ENCODE results near the gene GRID1. TPM values are rescaled to one million over a fixed set of nuclear protein-coding genes. Genes with fewer than 3 reads are reported as not detected.

The GRID1 gene
- total RNA-seq, 1 experiment from 2014 or later = 0.37 TPM

DNA sequence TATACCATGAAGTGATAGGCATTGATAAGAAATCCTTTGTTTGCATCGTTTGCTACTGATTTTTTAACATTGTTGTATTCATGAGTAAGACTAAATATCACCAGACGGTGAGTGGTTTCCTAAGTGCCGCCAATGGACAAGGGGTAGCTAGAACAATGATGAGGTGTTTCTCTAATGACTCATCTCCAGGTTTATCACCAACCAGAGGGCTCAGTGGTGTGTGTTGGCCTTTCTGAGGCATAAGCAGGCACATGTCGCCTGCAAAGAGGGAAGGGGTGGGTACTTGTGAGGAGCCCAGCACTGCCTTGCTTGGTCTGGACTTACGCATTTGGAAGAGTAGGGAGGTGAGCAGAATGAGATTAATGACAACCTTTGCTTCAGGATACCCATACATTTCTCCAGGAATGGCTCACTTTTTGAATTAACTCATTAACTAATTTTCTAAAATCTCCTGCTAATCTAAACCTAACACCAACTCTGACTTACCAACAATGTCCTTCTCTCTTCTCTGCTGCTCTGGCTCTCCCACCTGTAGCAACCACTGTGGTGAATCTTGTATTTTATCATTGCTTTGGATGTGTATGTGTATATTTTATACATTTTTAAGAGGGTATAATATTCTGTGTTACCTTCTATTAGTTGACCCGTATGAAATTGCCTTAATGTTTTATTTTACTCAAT lies 722.6 kb downstream of the GRID1 start:
- Mint-ChIP-seq H3K4me1 (peaks cover 4% of the 10 kb centered on the region; the same call in 1 of the 2 replicates), H3K36me3 (no peaks in the 10 kb centered on the region), H3K27ac (no peak overlapping the region), H3K9me3 (peaks cover 4% of the 10 kb centered on the region; the same call in 1 of the 2 replicates), H3K4me3 (no peak overlapping the region), H3K27me3 (ENCODE audit: low read depth) (no peaks in the 10 kb centered on the region)
- ATAC-seq = no peak
- TF ChIP-seq FOXK1 (CRISPR knock-in tag; IDR thresholded peaks at IDR 0.05) (no peak), NR3C1 (CRISPR knock-in tag; conservative IDR thresholded peaks at IDR 0.05; ENCODE audit: low read depth) (no peak)
- CTCF ChIA-PET = no interaction called here
- DNase-seq (ENCODE audit: low spot score) = no peak
- POLR2A ChIA-PET = no interaction called here

DNA sequence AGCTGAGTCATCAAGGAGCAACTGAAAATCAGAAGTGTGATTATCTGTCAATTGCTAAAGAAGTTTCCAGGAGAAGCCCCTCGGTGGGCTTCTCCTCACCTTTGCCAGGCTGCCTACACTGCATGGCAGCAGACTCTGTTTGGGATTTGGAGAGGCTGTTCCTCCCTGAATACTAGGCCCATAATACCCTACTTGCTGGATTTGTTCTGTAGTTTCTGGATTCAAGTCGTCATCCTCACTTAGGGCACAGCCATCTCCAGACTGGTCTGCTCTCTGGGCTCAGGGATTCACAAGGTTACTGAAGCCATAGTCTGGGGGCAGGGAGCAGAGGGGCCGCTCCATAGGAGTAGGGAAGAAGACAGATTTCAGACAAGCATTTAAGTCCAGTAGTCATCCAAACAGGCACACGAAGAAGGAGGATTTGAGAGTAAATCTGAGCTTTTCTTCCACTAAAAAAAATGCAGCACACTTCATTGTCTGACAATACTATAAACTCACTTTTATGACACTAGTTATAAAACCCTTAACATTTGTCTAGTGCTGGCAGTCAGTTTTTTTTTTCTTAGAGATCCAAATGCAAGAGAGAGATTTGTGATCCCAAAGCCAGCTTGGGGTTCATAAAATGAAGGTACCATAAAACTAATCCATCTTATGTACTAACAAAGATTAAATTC lies 723.3 kb downstream of the GRID1 start:
- ATAC-seq = no peak
- no peak for DNase-seq (ENCODE audit: low spot score)
- H3K36me3 Mint-ChIP-seq = no peaks in the 10 kb centered on the region
- peaks cover under 1% of the 10 kb centered on the region; the same call in 1 of the 2 replicates for H3K9me3 Mint-ChIP-seq
- TF ChIP-seq FOXK1 (CRISPR knock-in tag; IDR thresholded peaks at IDR 0.05) = no peak
- TF ChIP-seq, protein P1, sequence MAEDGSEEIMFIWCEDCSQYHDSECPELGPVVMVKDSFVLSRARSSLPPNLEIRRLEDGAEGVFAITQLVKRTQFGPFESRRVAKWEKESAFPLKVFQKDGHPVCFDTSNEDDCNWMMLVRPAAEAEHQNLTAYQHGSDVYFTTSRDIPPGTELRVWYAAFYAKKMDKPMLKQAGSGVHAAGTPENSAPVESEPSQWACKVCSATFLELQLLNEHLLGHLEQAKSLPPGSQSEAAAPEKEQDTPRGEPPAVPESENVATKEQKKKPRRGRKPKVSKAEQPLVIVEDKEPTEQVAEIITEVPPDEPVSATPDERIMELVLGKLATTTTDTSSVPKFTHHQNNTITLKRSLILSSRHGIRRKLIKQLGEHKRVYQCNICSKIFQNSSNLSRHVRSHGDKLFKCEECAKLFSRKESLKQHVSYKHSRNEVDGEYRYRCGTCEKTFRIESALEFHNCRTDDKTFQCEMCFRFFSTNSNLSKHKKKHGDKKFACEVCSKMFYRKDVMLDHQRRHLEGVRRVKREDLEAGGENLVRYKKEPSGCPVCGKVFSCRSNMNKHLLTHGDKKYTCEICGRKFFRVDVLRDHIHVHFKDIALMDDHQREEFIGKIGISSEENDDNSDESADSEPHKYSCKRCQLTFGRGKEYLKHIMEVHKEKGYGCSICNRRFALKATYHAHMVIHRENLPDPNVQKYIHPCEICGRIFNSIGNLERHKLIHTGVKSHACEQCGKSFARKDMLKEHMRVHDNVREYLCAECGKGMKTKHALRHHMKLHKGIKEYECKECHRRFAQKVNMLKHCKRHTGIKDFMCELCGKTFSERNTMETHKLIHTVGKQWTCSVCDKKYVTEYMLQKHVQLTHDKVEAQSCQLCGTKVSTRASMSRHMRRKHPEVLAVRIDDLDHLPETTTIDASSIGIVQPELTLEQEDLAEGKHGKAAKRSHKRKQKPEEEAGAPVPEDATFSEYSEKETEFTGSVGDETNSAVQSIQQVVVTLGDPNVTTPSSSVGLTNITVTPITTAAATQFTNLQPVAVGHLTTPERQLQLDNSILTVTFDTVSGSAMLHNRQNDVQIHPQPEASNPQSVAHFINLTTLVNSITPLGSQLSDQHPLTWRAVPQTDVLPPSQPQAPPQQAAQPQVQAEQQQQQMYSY (CRISPR knock-in tag; IDR thresholded peaks at IDR 0.05) = no peak
- TF ChIP-seq CREB1 (CRISPR knock-in tag; IDR thresholded peaks at IDR 0.05) = no peak
- TF ChIP-seq NR1H2 (CRISPR knock-in tag; IDR thresholded peaks at IDR 0.05) = no peak
- no peak for TF ChIP-seq CREM (CRISPR knock-in tag; IDR thresholded peaks at IDR 0.05)
- TF ChIP-seq PRRX2 (CRISPR knock-in tag; IDR thresholded peaks at IDR 0.05) = no peak
- TF ChIP-seq, protein P2, sequence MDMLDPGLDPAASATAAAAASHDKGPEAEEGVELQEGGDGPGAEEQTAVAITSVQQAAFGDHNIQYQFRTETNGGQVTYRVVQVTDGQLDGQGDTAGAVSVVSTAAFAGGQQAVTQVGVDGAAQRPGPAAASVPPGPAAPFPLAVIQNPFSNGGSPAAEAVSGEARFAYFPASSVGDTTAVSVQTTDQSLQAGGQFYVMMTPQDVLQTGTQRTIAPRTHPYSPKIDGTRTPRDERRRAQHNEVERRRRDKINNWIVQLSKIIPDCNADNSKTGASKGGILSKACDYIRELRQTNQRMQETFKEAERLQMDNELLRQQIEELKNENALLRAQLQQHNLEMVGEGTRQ (CRISPR knock-in tag; IDR thresholded peaks at IDR 0.05) = no peak
- TF ChIP-seq, protein P3, sequence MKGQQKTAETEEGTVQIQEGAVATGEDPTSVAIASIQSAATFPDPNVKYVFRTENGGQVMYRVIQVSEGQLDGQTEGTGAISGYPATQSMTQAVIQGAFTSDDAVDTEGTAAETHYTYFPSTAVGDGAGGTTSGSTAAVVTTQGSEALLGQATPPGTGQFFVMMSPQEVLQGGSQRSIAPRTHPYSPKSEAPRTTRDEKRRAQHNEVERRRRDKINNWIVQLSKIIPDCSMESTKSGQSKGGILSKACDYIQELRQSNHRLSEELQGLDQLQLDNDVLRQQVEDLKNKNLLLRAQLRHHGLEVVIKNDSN (CRISPR knock-in tag; IDR thresholded peaks at IDR 0.05) = no peak
- TF ChIP-seq, protein P4, sequence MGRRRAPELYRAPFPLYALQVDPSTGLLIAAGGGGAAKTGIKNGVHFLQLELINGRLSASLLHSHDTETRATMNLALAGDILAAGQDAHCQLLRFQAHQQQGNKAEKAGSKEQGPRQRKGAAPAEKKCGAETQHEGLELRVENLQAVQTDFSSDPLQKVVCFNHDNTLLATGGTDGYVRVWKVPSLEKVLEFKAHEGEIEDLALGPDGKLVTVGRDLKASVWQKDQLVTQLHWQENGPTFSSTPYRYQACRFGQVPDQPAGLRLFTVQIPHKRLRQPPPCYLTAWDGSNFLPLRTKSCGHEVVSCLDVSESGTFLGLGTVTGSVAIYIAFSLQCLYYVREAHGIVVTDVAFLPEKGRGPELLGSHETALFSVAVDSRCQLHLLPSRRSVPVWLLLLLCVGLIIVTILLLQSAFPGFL (CRISPR knock-in tag; IDR thresholded peaks at IDR 0.05; ENCODE audit: borderline replicate concordance) = no peak
- no peak for TF ChIP-seq GTF2I (CRISPR knock-in tag; conservative IDR thresholded peaks at IDR 0.05)
- TF ChIP-seq SMAD4 (CRISPR knock-in tag; IDR thresholded peaks at IDR 0.05) = no peak
- TF ChIP-seq, protein P5, sequence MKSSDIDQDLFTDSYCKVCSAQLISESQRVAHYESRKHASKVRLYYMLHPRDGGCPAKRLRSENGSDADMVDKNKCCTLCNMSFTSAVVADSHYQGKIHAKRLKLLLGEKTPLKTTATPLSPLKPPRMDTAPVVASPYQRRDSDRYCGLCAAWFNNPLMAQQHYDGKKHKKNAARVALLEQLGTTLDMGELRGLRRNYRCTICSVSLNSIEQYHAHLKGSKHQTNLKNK (CRISPR knock-in tag; IDR thresholded peaks at IDR 0.05) = no peak
- no peak for TF ChIP-seq SOX15 (CRISPR knock-in tag; IDR thresholded peaks at IDR 0.05)
- TF ChIP-seq ETV6 (CRISPR knock-in tag; IDR thresholded peaks at IDR 0.05) = no peak
- no peak overlapping the region for H3K27ac Mint-ChIP-seq
- ChIA-PET CTCF (interaction anchor here (0.9 kb wide), 1 partner anchor 468 kb away, joined by 3 read pairs; no protein-coding TSS in a partner anchor), POLR2A (no interaction called here)
- H3K4me1 Mint-ChIP-seq = peaks cover under 1% of the 10 kb centered on the region; the same call in 1 of the 2 replicates
- no peaks in the 10 kb centered on the region for H3K27me3 Mint-ChIP-seq (ENCODE audit: low read depth)
- no peak overlapping the region for H3K4me3 Mint-ChIP-seq

Data from WTC11 (cell line).